ENCODE measurements around the gene HOXA13.
A peak's percentile ranks its signal among the peaks of the same experiment; 100 is the strongest.

The HOXA13 gene

DNA sequence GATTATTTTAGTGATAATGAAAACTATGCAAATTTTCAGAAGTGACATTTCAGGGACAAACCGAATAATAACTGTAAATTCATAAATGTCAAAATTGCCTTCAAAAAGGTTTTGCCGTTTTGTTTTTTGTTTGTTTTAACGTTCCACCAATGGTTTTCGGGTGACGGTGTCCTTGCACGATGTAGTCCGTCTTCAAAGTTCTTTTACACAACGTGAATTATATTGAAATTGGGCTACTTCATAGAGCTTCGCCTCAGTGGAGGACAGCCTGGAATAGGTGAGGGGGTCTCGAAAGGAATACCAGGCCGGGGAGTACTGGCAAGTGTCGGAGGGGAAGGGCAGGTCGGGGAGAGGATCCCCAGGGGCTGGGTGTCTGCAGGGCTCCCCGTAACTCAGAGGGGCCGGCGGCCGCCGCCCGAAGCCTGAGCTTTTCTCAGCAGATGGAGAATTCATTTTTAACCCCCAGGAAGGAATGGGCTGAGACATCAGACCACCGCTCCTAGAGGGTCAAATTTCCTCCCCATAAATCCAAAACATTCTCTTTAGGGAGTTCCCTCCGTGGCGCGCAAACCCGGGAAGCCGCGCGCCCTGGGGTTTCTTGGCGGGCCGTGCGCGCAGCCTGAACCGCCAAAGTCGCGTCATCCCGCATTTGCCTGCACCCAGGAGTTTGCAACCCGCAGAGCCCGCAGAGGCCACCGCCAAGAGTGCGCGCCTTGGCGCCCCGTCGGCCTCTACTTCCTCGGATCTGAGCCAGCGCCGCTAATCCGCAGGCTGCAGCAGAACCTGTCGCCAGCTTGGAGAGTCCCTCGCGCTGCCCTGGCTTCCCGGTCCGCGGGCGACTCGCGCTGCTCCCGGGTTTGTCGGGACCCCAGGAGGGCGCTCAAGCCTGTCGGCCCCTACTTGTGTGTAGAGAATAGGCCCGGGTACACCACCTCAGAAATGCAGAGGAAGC is 25.4 kb upstream of the HOXA13 start:
- Histone ChIP-seq H3K9me3 (ENCODE audit: insufficient read depth, low read length) (no peaks in the 10 kb centered on the region), H3K4me1 (ENCODE audit: insufficient read depth, insufficient read length) (no peaks in the 10 kb centered on the region), H3K27me3 (ENCODE audit: insufficient read depth, insufficient read length) (peaks cover 78% of the 10 kb centered on the region), H3K4me3 (ENCODE audit: insufficient read length, low read depth) (peak overlapping the region; percentile 36), H3K9ac (ENCODE audit: insufficient read length, low read depth) (peak overlapping the region; percentile 72), H3K36me3 (ENCODE audit: insufficient read depth, insufficient read length, low read length) (no peaks in the 10 kb centered on the region)
- no peak for DNase-seq (ENCODE audit: low read depth, low spot score)
- TF ChIP-seq ZNF274 (IDR thresholded peaks at IDR 0.05; ENCODE audit: low read depth, low read length), result no peak
- peak; percentile 96 for TF ChIP-seq SUZ12 (IDR thresholded peaks at IDR 0.05; ENCODE audit: extremely low read depth, insufficient read depth, insufficient read length)
- TF ChIP-seq YY1 (IDR thresholded peaks at IDR 0.05; ENCODE audit: insufficient read depth, insufficient read length), result no peak

DNA sequence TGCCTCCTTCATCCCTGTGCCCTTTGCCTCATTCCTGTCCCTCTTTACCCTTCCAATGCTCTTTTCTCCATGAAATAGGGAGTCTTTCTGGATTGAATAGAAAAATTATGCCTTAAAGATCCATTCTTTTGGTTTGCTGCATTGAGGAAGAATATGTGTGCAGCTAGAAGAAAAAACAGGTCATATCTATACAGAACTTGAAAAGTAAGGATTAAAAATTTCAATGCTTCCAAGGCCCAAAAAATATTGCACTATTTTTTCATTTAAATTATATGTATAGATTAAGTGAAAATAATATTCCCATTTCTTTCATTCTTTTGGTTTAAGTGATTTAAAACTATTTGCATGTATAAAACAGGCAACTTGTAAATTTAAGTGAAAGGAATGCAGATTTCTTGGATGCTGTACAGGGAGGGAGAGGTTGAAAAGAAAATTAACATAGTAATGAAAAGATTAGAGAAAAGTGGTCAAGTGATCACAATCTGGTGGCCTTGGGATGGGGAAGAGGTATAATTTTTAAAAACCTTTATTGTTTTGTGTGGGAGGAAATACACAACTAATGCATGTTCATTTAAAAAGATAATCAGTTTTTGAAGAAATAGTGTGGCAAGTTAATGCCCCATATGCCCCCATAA is 24.2 kb upstream of the HOXA13 start:
- Histone ChIP-seq H3K36me3 (ENCODE audit: insufficient read depth, insufficient read length, low read length) (no peaks in the 10 kb centered on the region), H3K9me3 (ENCODE audit: insufficient read depth, low read length) (no peaks in the 10 kb centered on the region), H3K9ac (ENCODE audit: insufficient read length, low read depth) (no peak overlapping the region), H3K4me1 (ENCODE audit: insufficient read depth, insufficient read length) (peaks cover 4% of the 10 kb centered on the region), H3K4me3 (ENCODE audit: insufficient read length, low read depth) (no peak overlapping the region), H3K27me3 (ENCODE audit: insufficient read depth, insufficient read length) (peaks cover 70% of the 10 kb centered on the region)
- no peak for TF ChIP-seq SUZ12 (IDR thresholded peaks at IDR 0.05; ENCODE audit: extremely low read depth, insufficient read depth, insufficient read length)
- no peak for DNase-seq (ENCODE audit: low read depth, low spot score)

DNA sequence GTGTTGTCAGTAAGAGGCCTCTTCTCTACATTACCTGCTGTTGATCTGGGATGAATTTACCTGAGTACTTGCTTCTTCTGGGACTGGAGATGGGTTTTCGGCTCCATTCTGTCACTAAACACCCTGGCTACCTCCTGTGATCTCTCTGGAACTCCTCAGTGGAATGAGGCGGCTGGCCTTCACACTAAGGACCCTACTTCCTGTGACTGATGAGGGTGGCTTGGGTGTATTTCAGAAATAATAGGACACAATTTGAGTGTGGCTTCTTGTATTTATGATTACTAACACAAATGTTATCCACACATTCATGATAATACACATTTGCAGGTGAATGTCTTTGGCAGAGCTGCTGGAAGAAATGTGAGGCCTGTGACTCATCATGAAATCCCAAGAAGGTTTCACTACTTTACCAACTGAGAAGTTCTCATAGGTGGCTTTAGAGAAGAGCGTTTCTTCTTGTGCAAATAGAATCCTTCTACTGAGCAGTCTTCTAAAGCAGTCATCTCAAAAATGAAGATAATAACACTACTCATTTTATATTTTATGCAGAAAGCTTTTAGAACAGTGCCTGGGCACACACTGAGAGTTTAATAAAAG is 21.4 kb upstream of the HOXA13 start:
- DNase-seq (ENCODE audit: low read depth, low spot score), result no peak
- H3K4me1 ChIP-seq (ENCODE audit: insufficient read depth, insufficient read length), result peaks cover 4% of the 10 kb centered on the region
- TF ChIP-seq YY1 (IDR thresholded peaks at IDR 0.05; ENCODE audit: insufficient read depth, insufficient read length) (no peak), ZNF274 (IDR thresholded peaks at IDR 0.05; ENCODE audit: low read depth, low read length) (no peak), SUZ12 (IDR thresholded peaks at IDR 0.05; ENCODE audit: extremely low read depth, insufficient read depth, insufficient read length) (no peak)
- no peaks in the 10 kb centered on the region for H3K9me3 ChIP-seq (ENCODE audit: insufficient read depth, low read length)
- H3K36me3 ChIP-seq (ENCODE audit: insufficient read depth, insufficient read length, low read length), result no peaks in the 10 kb centered on the region
- no peak overlapping the region for H3K9ac ChIP-seq (ENCODE audit: insufficient read length, low read depth)
- H3K27me3 ChIP-seq (ENCODE audit: insufficient read depth, insufficient read length), result peaks cover 54% of the 10 kb centered on the region
- H3K4me3 ChIP-seq (ENCODE audit: insufficient read length, low read depth), result no peak overlapping the region

DNA sequence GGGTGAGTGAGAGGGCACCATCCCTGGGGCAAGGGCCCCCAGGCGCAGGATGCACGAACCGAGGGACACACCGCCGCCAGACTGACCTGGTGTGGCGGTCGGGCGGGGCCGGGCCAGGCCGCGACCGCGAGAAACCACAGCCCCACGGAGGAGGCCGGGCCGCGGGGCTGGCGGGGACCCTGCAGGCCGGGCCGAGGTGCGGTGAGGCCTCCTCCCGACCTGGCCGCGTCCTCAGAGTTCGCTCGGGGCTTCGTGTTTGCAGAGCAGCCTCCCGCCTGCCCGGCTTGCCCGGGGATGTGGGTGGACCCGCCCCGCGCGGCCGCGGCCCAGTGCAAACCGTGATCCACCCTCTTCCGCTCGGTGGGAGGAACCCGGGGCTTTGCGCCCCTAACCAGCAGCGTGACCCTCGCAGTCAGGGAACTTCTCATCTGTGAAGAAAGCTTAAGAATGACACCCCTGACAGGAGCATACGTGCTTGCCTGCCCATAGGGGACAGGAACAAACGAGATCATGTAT is 20.6 kb upstream of the HOXA13 start:
- Histone ChIP-seq H3K4me1 (ENCODE audit: insufficient read depth, insufficient read length) (peaks cover 6% of the 10 kb centered on the region), H3K36me3 (ENCODE audit: insufficient read depth, insufficient read length, low read length) (no peaks in the 10 kb centered on the region), H3K9ac (ENCODE audit: insufficient read length, low read depth) (no peak overlapping the region), H3K4me3 (ENCODE audit: insufficient read length, low read depth) (no peak overlapping the region), H3K9me3 (ENCODE audit: insufficient read depth, low read length) (no peaks in the 10 kb centered on the region), H3K27me3 (ENCODE audit: insufficient read depth, insufficient read length) (peaks cover 54% of the 10 kb centered on the region)
- no peak for DNase-seq (ENCODE audit: low read depth, low spot score)
- TF ChIP-seq ZNF274 (IDR thresholded peaks at IDR 0.05; ENCODE audit: low read depth, low read length) (no peak), SUZ12 (IDR thresholded peaks at IDR 0.05; ENCODE audit: extremely low read depth, insufficient read depth, insufficient read length) (no peak), YY1 (IDR thresholded peaks at IDR 0.05; ENCODE audit: insufficient read depth, insufficient read length) (no peak)

DNA sequence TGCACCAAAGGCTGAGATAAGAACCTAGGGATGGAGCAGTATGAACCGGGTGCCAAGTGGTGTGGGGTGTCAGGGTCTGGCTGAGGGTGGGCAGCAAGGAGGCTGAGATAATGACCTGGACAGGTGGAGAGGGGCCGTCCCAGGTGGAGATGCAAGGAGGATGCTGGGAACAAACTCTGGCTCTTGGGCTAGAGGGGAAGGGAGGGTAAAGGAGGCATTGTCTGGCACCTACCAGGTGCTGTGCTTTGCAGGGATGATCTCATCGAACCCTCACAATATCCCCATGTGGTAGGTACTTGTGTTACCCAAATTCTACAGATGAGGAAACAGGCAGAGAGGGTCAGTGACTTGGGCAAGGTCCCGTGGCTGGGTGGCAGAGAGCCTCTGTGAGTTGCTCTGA is 19.9 kb upstream of the HOXA13 start:
- Histone ChIP-seq H3K9me3 (ENCODE audit: insufficient read depth, low read length) (no peaks in the 10 kb centered on the region), H3K4me1 (ENCODE audit: insufficient read depth, insufficient read length) (peaks cover 6% of the 10 kb centered on the region), H3K27me3 (ENCODE audit: insufficient read depth, insufficient read length) (peaks cover 49% of the 10 kb centered on the region), H3K36me3 (ENCODE audit: insufficient read depth, insufficient read length, low read length) (no peaks in the 10 kb centered on the region), H3K4me3 (ENCODE audit: insufficient read length, low read depth) (no peak overlapping the region), H3K9ac (ENCODE audit: insufficient read length, low read depth) (no peak overlapping the region)
- no peak for DNase-seq (ENCODE audit: low read depth, low spot score)
- TF ChIP-seq SUZ12 (IDR thresholded peaks at IDR 0.05; ENCODE audit: extremely low read depth, insufficient read depth, insufficient read length) (no peak), YY1 (IDR thresholded peaks at IDR 0.05; ENCODE audit: insufficient read depth, insufficient read length) (no peak), ZNF274 (IDR thresholded peaks at IDR 0.05; ENCODE audit: low read depth, low read length) (no peak)

DNA sequence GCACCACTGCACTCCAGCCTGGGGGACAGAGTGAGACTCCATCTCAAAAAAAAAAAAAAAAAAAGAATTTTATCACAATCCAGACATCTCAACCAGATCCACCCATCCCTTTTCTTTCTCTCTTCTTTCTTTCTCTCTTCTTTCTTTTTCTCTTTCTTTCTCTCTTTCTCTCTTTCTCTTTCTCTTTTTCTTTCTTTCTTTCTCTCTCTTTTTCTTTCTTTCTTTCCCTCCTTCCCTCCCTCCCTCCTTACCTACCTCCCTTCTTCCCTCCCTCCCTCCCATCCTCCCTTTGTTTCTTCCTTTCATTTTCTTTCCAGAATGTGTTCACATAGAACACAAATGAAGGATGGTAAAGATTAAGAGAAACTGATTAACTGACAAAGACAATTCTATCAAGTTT is 18.1 kb upstream of the HOXA13 start:
- H3K27me3 ChIP-seq (ENCODE audit: insufficient read depth, insufficient read length), result peaks cover 36% of the 10 kb centered on the region

DNA sequence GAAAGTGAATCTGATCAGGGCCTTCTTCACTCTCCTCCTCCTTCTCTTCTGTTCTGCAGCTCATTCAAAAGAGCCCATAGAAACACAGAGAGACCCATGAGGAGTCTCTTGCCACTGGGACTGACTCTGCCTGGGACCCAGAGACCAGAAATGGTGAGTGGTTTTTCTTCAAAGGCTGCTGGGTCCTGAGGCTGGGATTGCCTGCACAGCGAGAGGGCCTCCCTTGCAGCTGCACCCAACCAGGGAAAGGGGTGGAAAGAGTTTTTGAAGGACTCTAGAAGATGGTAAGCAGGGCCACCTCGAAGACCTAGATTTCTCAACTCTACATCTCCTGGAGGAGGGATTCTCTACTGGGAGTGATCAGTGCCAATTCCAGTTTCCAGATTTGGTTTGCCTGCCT is 15.5 kb upstream of the HOXA13 start:
- TF ChIP-seq YY1 (IDR thresholded peaks at IDR 0.05; ENCODE audit: insufficient read depth, insufficient read length) (no peak), SUZ12 (IDR thresholded peaks at IDR 0.05; ENCODE audit: extremely low read depth, insufficient read depth, insufficient read length) (no peak), ZNF274 (IDR thresholded peaks at IDR 0.05; ENCODE audit: low read depth, low read length) (no peak)
- DNase-seq (ENCODE audit: low read depth, low spot score), result no peak
- H3K36me3 ChIP-seq (ENCODE audit: insufficient read depth, insufficient read length, low read length), result no peaks in the 10 kb centered on the region
- H3K4me1 ChIP-seq (ENCODE audit: insufficient read depth, insufficient read length), result peaks cover 12% of the 10 kb centered on the region
- peaks cover 51% of the 10 kb centered on the region for H3K27me3 ChIP-seq (ENCODE audit: insufficient read depth, insufficient read length)
- no peak overlapping the region for H3K4me3 ChIP-seq (ENCODE audit: insufficient read length, low read depth)
- H3K9me3 ChIP-seq (ENCODE audit: insufficient read depth, low read length), result no peaks in the 10 kb centered on the region
- no peak overlapping the region for H3K9ac ChIP-seq (ENCODE audit: insufficient read length, low read depth)

More for the DNA sequence above, 18.1 kb upstream of the HOXA13 start:
- Histone ChIP-seq H3K9ac (ENCODE audit: insufficient read length, low read depth) (no peak overlapping the region), H3K4me3 (ENCODE audit: insufficient read length, low read depth) (no peak overlapping the region), H3K4me1 (ENCODE audit: insufficient read depth, insufficient read length) (peaks cover 12% of the 10 kb centered on the region), H3K9me3 (ENCODE audit: insufficient read depth, low read length) (no peaks in the 10 kb centered on the region), H3K36me3 (ENCODE audit: insufficient read depth, insufficient read length, low read length) (no peaks in the 10 kb centered on the region)
- no peak for TF ChIP-seq YY1 (IDR thresholded peaks at IDR 0.05; ENCODE audit: insufficient read depth, insufficient read length)
- no peak for TF ChIP-seq ZNF274 (IDR thresholded peaks at IDR 0.05; ENCODE audit: low read depth, low read length)
- TF ChIP-seq SUZ12 (IDR thresholded peaks at IDR 0.05; ENCODE audit: extremely low read depth, insufficient read depth, insufficient read length), result no peak
- no peak for DNase-seq (ENCODE audit: low read depth, low spot score)
